ENCODE measurements around the gene EFHD1. TPM values are rescaled to one million over a fixed set of nuclear protein-coding genes. Genes with fewer than 3 reads are reported as not detected.
A peak's percentile ranks its signal among the peaks of the same experiment; 100 is the strongest.
"Not testable (repeated sequence)": the region's sequence is repeated elsewhere in the genome, so short reads cannot be mapped to it uniquely, and the experiment has no call there.

The EFHD1 gene
- total RNA-seq, 1 experiment from 2014 or later = 0.10 TPM

DNA sequence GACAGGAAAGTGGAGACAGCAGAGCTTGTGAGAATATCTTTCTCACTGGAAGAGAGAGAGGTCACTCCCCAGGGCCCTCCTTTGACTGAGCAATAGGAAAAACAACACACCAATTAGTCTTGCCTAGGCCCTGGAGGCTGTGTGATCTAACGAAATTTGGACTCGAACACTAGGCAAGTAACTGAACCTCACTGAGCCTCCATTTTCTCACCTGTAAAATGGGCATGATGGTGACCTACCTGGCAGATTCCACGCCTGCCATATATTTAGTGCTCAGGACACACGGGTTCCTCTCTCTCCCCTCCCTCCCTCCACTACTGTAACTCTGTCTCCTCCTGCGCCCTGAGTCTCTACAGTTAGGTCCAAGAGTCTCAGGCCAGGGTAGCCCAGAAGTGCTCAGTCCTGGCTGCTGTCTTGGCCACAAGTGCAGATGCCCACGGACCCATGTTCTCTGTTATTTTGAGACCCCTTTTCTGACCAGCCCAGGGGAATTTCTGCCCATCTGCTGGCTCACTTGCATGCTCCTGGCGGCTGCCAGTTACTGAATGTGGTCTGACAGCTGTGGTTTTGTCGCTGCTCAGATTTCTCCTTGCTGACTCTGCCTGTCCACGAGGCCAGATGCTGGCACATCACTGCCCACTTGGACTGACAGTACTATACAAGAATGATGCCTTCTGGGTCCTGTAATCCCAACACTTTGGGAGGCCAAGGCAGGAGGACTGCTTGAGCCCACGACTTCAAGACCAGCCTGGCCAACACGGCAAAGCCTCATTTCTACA is 54.2 kb downstream of the EFHD1 start:
- no peak for DNase-seq (ENCODE audit: extremely low read depth, low read depth)

DNA sequence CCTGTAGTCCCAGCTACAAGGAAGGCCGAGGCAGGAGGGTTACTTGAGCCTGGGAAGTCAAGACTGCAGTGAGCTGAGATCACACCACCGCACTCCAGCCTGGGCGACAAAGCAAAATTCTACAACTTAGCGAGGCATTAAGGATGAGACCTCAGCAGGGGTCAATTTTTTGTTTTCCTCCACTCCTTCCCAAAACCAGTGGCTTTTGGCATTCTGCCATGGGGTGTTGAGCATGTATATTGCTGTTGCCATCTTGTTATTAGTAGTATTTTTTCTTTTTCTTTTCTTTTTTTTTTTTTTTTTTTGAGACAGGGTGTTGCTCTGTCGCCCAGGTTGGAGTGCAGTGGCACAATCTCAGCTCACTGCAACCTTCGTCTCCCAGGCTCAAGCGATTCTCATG is 54.8 kb downstream of the EFHD1 start:
- no peak for DNase-seq (ENCODE audit: extremely low read depth, low read depth)

DNA sequence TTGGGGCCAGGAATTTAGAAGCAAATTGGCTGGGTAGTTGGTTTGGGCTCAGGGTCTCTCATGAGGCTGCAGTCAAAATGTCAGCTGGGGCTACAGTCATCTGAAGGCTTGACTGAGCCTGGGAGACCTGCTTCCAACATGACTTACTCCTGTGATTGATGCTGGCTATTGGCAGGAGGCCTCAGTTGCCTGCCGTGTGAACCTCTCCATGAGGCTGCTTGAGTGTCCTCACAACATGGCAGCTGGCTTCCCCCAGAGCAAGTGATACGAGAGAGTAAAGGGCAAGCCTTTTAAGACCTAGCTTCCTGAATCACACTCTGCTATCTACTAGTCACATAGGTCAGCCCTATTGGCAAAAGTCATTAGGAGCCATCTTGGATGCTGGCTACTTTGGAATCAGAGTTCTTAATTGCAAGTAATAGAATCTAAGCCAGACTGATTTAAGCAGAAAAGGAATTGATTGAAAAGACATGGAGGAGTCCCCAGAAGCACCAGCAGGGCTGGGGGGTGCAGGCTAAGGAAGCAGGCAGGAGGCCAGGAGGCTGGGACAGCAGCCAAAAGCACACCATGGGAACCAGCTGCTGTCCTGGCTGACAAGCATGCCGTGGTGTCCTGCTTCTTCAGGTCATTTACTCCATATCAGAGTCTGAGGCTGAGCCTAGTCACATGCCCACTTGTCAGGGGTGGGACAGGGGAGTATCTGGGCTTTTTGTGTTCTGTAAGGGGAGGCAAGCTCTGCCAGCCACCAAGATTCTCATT is 55.9 kb downstream of the EFHD1 start:
- no peak for DNase-seq (ENCODE audit: extremely low read depth, low read depth)

DNA sequence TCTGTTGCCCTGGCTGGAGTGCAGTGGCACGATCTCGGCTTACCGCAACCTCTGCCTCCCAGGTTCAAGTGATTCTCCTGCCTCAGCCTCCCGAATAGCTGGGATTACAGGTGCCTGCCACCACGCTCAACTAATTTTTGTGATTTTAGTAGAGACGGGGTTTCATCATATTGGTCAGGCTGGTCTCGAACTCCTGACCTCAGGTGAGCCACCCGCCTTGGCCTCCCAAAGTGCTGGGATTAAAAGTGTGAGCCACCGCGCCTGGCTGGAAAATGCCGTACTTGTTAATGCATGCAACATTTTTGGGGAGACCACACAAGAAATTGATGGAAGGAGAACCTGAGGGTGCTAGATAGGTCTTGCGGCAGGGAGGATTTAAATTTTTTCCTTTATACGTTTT is 57.7 kb downstream of the EFHD1 start:
- not testable (repeated sequence) for DNase-seq (ENCODE audit: extremely low read depth, low read depth)

DNA sequence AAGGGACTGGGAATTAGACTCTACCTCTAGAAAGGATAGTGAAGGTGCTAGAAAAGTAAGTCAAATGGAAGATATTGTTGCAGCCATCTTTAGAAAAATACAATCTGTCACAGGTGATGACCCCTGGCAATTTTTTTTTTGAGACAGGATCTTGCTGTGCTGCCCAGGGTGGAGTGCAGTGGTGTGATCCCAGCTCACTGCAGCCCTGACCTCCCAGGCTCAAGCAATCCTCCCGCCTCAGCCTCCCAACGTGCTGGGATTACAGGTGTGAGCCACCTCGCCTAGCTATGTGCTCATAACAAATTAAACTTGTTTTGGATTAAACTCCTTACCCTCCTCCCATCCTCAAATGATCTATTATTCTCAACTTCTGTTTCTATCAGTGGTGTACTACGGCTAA is 59.9 kb downstream of the EFHD1 start:
- DNase-seq (ENCODE audit: extremely low read depth, low read depth) = no peak

DNA sequence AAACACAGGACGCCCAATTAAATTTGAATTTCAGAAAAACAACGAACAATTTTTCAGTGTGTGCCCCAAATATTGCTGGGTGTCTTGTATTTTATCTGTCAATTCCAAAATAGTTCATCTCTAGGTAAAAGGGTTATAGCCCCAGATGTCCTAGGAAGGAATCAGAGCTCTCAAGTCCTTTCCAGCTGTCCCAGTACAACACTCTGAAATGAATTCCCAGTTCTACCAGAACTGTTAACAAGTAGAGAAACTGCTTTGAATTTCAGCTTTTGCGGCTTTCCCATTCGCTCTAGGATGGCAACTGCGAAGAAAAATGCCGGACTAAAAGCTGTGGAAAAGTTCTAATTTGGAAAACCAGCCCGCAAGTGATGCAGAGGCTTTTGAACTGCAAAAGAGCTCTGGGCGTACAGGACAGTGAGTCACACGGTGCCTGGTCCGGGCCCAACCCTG is 63.2 kb downstream of the EFHD1 start:
- DNase-seq (ENCODE audit: extremely low read depth, low read depth) = no peak

DNA sequence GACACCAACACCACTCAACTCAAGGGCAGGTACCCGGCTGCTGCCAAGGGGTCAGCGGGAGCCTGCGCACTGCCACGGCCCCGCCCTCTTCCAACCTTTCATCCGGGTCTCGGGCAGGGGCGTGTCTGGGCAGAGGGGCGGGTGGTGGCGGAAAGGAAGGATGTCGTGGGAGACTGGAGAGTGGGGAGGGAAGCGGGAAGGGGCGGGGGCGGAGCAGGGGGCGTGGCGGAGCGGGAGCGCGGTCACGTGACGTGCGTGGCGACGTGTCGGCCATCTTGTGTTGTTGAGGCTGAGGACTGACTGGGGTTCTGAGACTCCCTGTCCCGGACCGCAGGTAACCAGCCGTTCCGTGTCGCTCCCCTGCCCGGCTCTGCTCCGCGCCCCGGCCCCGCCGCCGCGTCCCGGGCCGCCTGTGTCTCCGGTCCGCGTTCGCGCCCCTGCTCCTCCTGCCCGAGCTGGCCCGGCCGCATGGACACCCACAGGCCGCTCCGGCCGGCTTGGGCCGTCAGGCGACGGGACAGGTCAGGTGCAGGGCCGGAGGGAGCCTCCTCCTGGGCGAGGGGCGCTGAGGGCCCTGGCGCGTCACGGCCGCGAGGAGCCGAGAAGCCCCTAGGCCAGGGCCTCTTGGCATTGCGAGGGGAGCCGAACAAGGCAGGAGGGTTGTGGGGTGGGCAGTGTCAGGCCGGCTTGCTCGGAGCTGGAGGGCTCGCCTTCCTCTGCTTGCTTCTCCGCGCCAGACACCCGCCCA is 63.8 kb downstream of the EFHD1 start, which contains the start of gene GIGYF2:
Gene GIGYF2 (plus strand): TSS at position 273 of the 748 bp plus-strand sequence. CDS start 37,867 bp downstream, outside the sequence.
- DNase-seq (ENCODE audit: extremely low read depth, low read depth) = peak; percentile 97

DNA sequence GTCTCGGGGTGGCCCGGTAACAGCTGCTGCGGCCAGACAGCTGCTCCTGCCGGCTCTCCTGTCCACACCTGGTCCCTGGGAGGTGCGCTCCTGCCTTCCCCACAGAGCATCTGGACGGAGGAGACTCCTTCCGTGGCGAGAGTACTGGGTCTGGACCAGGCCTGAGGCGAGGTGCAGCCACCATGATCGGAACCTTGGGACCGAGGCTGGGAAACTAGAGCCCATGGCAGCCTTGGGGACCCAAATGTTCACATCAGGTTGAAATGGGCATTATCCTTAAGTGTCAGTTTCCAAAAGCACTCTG is 64.4 kb downstream of the EFHD1 start:
- DNase-seq (ENCODE audit: extremely low read depth, low read depth) = no peak

DNA sequence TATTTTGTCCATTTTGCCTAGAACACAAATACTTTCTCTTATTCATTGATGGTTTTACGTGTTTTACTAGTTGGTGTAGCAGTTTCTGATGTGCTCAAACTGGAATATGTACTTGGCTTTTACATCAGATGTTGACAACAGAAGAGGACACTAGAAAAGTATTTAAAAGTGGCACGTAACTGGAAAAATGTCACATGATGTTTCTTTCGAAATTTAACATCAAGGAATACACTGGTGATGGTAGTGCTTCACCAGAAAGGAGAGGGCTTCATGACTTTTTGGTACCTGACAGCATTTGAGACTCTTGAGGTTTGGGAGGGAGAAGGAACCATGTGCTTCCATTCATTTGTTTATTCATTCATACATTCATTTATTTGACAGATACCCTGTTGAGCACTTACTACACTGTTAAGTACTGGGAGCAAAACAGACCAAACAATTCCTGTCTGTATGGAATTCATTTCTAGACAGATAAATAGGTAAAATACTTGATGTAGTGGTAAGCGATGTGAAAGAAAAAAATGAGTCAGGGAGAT is 65.2 kb downstream of the EFHD1 start:
- no peak for DNase-seq (ENCODE audit: extremely low read depth, low read depth)

DNA sequence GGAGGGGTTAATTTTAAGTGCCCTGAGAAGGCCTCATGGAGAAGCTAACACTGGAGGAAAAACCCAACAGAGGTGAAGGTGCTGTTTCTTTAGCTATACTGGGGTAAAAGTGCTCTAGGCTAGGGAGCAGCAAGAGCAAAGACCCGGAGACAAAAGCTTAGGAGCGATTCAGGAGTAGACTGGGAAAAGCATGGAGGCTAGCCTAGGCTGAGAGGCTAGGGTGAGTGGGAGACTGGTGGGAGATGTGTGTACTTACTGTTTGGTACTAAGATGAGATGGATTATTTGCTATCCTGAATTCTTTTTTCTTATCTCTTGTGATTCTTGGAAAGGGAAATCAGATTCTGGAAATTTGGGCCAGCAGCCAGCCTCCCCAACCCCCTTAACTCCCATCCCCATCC is 65.7 kb downstream of the EFHD1 start:
- DNase-seq (ENCODE audit: extremely low read depth, low read depth) = no peak

DNA sequence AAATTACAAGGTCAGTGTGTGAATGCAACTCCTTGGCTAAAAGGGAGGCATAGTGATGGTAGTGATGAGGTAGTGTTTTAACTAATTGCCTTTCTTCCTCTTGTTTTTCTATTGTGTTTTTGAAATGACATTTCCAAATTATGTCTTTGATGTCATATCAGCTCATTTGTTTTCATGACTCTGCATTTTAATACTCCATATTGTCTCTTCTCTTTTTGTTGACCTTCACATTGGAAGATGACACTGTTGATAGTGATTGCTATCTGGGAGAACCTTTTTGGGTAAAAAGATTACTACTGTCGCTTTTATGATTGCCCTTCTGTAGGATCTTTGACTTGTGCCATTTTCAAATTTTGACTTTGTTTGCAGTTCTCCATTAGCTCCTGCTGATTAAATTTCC is 66.8 kb downstream of the EFHD1 start:
- no peak for DNase-seq (ENCODE audit: extremely low read depth, low read depth)

DNA sequence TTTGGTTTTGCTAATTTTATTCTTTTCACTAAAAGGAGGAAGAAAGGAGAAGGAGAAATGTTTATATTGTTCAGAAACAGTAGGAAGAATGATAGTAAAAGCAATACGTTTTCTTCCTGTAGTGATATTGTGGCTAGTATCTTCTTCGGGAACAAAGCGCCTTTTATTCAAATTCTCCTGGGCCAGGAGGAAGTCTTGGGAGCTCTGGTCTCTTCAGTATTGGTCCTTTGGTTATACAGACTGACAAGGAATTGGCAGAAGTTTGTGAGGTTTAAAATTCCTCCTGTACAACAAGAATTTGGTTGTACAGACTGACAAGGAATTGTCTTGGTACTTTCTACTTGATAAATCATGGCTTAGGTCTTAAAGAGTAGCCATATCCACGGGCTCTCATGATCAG is 73.7 kb downstream of the EFHD1 start:
- no peak for DNase-seq (ENCODE audit: extremely low read depth, low read depth)

DNA sequence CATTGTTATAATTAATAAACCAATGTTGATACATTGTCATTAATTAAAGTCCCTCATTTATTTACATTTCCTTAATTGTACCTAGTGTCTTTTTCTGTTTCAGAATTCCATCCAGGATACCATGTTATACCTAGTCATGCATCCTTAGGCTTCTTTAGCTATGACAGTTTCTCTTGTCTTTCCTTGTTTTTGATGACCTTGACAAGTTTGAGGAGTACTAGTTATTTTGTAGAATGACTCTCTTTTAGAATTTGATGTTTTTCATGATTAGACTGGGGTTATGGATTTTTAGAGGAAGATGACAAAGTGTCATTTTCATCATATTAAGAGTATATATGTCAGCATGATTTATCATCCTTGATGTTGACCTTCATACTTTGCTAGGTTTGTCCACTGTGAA is 80.1 kb downstream of the EFHD1 start:
- DNase-seq (ENCODE audit: extremely low read depth, low read depth) = no peak

DNA sequence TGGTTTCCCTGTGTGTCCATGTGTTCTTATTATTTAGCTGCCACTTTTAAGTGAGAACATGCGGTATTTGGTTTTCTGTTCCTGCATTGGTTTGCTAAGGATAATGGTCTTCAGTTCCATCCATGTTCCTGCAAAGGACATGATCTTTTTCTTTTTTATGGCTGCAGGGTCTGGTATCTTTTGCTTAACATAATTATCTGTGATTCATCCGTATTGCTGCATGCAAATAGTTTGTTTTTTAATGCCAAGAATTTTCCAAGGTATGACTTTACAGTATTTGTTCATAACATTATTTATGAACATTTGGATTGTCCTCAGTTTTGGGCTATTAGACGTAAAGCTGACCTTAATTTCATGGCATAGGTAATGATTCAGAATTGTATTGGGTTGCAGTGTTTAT is 81.6 kb downstream of the EFHD1 start:
- DNase-seq (ENCODE audit: extremely low read depth, low read depth) = no peak

DNA sequence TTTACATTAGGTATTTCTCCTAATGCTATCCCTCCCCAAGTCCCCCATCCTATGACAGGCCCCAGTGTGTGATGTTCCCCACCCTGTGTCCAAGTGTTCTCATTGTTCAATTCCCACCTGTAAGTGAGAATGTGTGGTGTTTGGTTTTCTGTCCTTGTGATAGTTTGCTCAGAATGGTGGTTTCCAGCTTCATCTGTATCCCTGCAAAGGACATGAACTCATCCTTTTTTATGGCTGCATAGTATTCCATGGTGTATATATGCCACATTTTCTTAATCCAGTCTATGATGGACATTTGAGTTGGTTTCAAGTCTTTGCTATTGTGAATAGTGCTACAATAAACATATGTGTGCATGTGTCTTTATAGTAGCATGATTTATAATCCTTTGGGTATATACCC is 86.7 kb downstream of the EFHD1 start:
- not testable (repeated sequence) for DNase-seq (ENCODE audit: extremely low read depth, low read depth)

DNA sequence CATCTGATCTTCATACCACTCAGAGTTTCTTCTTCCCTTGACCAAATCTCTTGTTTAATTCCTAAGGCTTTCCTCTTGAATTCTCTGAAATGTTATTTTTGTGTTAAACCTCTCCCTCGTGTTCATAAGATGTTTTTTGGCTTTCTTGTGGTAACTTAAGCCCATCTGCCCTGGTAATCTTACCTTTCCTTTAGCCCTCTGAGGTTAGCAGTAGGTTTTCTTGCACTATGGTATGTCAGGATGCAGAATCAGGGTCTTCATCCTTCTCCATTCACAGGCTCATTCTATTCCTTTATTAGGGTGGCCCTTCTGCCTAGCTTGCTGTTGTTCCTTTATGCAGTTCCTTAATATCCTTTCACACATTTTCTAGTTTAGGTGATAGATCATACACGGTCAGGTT is 87.9 kb downstream of the EFHD1 start:
- no peak for DNase-seq (ENCODE audit: extremely low read depth, low read depth)

DNA sequence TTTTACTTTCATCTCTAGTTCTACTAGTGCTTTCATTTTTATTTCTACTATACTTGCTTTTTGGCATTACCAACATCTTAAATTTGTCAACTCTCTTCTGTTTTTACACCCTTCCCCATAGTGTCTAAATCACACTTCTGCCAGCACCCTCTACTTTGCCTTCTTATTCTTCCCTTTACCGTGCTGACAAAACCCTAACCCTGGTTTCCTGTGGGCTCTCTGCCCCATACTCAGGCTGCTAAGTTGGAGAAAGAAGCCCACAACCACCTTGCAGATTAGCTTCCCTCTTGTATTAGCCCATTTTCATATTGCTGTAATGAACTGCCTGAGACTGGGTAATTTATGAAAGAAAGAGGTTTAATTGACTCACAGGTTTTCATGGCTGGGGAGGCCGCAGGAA is 88.5 kb downstream of the EFHD1 start:
- no peak for DNase-seq (ENCODE audit: extremely low read depth, low read depth)

DNA sequence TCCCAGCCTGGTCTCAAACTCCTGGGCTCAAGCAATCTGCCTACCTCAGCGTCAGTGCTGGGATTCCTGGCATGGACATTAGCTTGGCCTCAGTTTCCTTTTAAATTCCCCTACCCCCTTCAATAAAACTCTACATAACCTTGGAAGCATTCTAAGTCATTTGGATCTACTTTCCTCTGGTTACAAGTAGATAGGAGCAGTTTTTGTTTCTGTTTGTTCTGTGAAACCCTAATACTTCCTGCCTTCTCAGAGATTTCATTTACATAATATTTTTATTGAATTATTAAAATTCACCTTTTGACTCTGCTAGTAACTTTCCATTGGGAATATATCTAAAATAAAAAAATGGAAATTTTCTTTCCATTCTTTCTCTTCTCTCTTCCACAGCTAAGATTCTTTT is 89.6 kb downstream of the EFHD1 start:
- DNase-seq (ENCODE audit: extremely low read depth, low read depth) = no peak

DNA sequence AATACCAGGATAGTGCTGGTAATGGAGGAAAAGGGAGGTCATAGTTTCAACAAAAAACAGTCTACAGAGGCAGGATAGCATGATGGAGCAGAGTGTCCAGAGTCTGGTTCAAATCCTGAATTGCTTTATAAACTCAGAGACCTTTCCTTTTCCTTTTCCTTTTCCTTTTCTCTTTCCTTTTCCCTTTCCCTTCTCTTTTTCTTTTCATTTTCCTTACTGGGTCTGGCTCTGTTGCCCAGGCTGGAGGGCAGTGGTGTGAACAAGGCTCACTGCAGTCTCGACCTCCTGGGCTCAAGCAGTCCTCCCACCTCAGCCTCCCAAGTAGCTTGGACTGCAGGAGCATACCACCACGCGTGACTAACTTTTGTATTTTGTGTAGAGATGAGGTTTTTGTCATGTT is 95.4 kb downstream of the EFHD1 start:
- no peak for DNase-seq (ENCODE audit: extremely low read depth, low read depth)

DNA sequence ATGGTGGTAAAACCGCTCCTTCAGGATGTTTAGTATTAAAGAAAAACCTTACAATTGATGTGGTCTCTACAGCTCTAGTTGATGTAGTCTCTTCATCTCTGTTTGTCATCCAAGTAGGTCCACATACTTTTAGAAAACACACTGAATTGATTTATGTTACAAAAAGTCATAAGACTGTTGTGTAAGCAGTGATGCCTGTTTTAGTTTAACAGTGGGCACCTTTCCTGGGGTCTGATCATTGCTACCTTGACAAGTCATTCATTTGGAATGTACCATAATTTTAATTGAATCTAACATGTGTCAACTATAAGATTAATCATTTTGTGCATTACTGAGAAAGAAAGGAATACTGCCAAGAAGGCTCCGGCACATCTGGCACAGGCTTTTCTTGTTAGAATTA is 98.1 kb downstream of the EFHD1 start:
- DNase-seq (ENCODE audit: extremely low read depth, low read depth) = no peak
